ENCODE results near the gene B9D1.

B9D1 gene

DNA sequence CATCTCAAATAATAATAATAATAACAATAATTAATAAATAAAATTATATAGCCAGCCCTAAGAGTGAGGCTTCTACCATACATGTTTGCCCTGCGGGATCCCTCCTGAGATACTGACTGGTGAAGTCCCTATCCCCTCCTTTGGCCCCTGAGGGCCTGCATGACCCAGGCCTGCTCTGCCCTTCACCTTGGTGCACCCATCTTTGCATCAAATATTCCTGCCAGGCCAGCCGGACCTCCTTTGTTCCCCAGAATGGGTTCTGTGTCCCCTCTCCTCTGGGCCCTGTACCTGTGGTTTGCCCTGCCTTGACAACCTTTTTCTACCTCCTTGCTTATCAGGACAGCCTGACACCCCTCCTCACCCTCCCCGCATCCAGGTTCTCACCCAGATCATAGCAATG lies 46.5 kb upstream of the B9D1 start:
- TF ChIP-seq TAF1 (IDR thresholded peaks at IDR 0.05; ENCODE audit: borderline replicate concordance, insufficient read depth, low read length) (no peak), POLR2AphosphoS5 (IDR thresholded peaks at IDR 0.05; ENCODE audit: low read depth, low read length) (no peak), FOXP2 (optimal IDR thresholded peaks at IDR 0.05; ENCODE audit: borderline replicate concordance, extremely low read depth, extremely low read length, insufficient read depth) (no peak), SIN3A (IDR thresholded peaks at IDR 0.05; ENCODE audit: borderline replicate concordance, insufficient read depth, low read length) (no peak)
- TF ChIP-seq, protein P1, sequence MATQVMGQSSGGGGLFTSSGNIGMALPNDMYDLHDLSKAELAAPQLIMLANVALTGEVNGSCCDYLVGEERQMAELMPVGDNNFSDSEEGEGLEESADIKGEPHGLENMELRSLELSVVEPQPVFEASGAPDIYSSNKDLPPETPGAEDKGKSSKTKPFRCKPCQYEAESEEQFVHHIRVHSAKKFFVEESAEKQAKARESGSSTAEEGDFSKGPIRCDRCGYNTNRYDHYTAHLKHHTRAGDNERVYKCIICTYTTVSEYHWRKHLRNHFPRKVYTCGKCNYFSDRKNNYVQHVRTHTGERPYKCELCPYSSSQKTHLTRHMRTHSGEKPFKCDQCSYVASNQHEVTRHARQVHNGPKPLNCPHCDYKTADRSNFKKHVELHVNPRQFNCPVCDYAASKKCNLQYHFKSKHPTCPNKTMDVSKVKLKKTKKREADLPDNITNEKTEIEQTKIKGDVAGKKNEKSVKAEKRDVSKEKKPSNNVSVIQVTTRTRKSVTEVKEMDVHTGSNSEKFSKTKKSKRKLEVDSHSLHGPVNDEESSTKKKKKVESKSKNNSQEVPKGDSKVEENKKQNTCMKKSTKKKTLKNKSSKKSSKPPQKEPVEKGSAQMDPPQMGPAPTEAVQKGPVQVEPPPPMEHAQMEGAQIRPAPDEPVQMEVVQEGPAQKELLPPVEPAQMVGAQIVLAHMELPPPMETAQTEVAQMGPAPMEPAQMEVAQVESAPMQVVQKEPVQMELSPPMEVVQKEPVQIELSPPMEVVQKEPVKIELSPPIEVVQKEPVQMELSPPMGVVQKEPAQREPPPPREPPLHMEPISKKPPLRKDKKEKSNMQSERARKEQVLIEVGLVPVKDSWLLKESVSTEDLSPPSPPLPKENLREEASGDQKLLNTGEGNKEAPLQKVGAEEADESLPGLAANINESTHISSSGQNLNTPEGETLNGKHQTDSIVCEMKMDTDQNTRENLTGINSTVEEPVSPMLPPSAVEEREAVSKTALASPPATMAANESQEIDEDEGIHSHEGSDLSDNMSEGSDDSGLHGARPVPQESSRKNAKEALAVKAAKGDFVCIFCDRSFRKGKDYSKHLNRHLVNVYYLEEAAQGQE (IDR thresholded peaks at IDR 0.05; ENCODE audit: insufficient read depth in 1 of 2, low read depth in 2 of 2, low read length in 2 of 2): no peak

DNA sequence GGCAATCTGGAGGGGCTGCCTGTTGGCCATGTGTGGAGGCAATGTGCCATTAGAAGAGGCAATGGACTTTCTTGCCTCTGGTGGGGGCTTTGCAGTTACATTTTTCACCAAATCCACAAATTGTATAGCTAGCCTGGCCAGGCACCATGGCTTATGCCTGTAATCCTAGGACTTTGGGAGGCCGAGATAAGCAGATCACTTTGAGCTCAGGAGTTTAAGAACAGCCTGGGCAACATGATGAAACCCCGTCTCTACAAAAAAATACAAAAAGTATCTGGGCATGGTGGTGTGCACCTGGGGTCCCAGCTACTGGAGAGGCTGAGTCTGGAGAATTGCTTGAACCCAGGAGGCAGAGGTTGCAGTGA lies 45.8 kb upstream of the B9D1 start:
- no peak for TF ChIP-seq SIN3A (IDR thresholded peaks at IDR 0.05; ENCODE audit: borderline replicate concordance, insufficient read depth, low read length)
- TF ChIP-seq, protein P1 (IDR thresholded peaks at IDR 0.05; ENCODE audit: insufficient read depth in 1 of 2, low read depth in 2 of 2, low read length in 2 of 2): no peak
- no peak for TF ChIP-seq POLR2AphosphoS5 (IDR thresholded peaks at IDR 0.05; ENCODE audit: low read depth, low read length)
- TF ChIP-seq TAF1 (IDR thresholded peaks at IDR 0.05; ENCODE audit: borderline replicate concordance, insufficient read depth, low read length): no peak

DNA sequence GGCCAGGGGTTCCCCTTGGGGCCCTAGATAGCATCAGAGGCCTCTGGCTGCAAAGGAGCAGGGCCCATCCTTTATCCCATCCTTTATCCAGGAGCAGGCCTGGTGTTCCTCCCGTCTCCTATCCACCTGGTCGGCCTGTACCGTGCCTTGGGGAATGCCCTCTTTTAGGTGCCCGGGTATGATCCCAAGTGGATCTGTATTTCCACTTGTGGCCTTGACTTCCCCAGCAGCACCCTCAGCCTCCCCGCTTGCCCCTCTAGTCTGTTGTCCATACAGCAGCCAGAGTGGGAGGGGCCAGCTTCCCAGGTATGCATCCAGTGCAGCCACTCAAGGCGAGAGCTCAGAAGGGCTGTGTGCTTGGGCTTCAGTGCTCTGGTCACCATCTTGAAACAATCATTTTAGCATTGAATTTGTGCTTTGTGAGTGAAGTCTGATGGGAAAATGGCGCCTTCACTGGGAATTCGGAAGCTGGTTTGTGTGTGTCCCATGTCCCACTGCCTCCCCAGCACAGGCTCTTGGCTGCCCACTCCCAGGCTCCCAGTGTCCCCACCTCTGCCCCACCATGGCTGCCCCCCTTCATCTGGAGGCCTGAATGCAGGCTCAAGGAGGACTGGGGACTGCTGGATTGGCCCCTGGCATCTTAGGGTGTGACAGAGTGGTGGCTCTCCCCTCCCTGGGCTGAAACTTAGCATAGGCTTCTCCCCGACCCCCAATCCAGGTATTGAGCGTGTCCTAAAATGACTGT lies 45.2 kb upstream of the B9D1 start:
- TF ChIP-seq TAF1 (IDR thresholded peaks at IDR 0.05; ENCODE audit: borderline replicate concordance, insufficient read depth, low read length) (no peak), POLR2AphosphoS5 (IDR thresholded peaks at IDR 0.05; ENCODE audit: low read depth, low read length) (no peak), FOXP2 (optimal IDR thresholded peaks at IDR 0.05; ENCODE audit: borderline replicate concordance, extremely low read depth, extremely low read length, insufficient read depth) (no peak)
- TF ChIP-seq, protein P1 (IDR thresholded peaks at IDR 0.05; ENCODE audit: insufficient read depth in 1 of 2, low read depth in 2 of 2, low read length in 2 of 2): no peak

DNA sequence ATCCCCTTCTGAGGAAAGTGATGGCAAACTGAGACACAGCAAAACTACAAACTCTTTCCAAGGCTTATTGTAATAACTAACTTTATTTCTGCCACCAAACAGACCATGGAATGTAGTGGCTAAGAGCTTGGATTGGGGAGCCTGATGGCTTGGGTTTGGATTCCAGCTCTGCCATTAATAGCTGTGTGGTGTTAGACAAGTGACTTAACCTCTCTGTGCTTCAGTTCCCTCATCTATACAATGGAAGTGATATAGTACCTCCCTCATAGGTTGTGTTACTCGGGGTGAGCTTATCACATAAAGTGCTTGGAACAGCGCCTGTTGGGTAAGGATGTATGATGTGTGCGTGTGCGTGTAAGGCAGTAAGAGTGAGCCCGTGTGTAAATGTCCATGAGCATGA lies 42.6 kb upstream of the B9D1 start:
- TF ChIP-seq TAF1 (IDR thresholded peaks at IDR 0.05; ENCODE audit: borderline replicate concordance, insufficient read depth, low read length): no peak
- TF ChIP-seq, protein P1 (IDR thresholded peaks at IDR 0.05; ENCODE audit: insufficient read depth in 1 of 2, low read depth in 2 of 2, low read length in 2 of 2): no peak
- TF ChIP-seq POLR2AphosphoS5 (IDR thresholded peaks at IDR 0.05; ENCODE audit: low read depth, low read length): no peak
- TF ChIP-seq FOXP2 (optimal IDR thresholded peaks at IDR 0.05; ENCODE audit: borderline replicate concordance, extremely low read depth, extremely low read length, insufficient read depth): no peak
- TF ChIP-seq SIN3A (IDR thresholded peaks at IDR 0.05; ENCODE audit: borderline replicate concordance, insufficient read depth, low read length): no peak

DNA sequence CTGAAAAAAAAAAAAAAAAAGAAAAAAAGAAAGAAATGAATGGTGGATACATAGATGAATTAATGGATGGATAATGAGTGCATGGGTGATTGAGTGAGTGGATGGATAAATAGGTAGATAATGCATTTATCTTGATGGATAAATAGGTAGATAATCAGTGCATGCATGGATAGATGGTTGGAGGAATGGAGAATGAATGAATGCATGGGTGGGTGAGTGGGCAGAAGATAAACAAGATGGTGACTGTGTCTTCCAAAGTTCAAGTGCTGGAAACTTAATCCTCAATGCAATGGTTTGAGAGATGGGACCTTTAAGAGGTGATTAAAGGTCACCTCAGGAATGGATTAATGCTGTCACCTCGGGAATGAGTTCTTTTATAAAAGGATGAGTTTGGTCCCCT lies 41.7 kb upstream of the B9D1 start:
- TF ChIP-seq POLR2AphosphoS5 (IDR thresholded peaks at IDR 0.05; ENCODE audit: low read depth, low read length) (no peak), TAF1 (IDR thresholded peaks at IDR 0.05; ENCODE audit: borderline replicate concordance, insufficient read depth, low read length) (no peak), FOXP2 (optimal IDR thresholded peaks at IDR 0.05; ENCODE audit: borderline replicate concordance, extremely low read depth, extremely low read length, insufficient read depth) (no peak)
- TF ChIP-seq, protein P1 (IDR thresholded peaks at IDR 0.05; ENCODE audit: insufficient read depth in 1 of 2, low read depth in 2 of 2, low read length in 2 of 2): no peak

All from PFSK-1 (cell line).